NCI-H345 treated with DMSO at 0.1 percent for 48 hours (cell line): ENCODE results near the gene CALHM5.

Source experiments
- DNase-seq: peaks from one replicate; lab custom pipeline; 2025; ENCODE audit not compliant: unreplicated experiment; lab: John Stamatoyannopoulos, UW

CALHM5 gene

DNA sequence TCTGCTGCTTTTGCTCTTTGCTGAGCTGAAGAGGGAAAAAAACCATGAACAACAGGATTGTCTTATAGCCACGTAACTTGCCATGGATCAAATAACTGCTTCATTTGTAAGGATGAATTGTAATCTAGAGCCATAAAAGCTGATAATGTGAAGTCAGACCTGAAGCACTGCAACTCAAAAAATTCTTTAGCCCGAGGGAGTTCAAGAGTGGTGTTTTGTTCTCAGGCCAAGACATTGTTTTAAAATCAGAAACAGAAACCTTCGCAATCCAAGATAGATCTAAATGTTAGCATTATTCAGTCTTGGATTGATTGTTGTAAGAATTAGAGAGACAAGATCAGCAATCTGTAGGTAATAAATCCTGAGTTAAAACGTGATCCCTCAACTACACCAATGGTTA is 34.2 kb downstream of the CALHM5 start, which contains the start of gene TRAPPC3L:
Gene TRAPPC3L (minus strand): TSS at position 34 of the 400 bp plus-strand sequence. CDS start 170 bp downstream, outside the sequence.
- no peak for DNase-seq

DNA sequence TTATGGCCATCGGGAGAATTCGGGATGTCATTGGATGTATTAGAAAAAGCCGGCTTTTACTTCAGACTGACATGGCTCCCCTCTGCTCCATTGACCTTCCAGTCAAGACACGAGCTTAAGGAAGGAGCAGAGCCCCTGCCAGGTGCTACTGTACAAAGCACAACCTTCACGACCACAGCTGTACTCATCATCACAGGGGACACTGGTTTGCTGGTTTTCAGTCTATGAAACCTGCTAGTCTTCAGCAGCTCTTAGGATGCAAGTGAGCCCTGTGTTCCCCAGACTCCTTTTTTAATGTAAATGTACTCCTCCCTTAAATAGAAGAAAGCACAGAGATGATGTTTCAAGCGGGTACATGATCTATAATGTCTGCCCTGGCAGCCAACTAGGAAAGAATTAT is 35.9 kb downstream of the CALHM5 start:
- no peak for DNase-seq

DNA sequence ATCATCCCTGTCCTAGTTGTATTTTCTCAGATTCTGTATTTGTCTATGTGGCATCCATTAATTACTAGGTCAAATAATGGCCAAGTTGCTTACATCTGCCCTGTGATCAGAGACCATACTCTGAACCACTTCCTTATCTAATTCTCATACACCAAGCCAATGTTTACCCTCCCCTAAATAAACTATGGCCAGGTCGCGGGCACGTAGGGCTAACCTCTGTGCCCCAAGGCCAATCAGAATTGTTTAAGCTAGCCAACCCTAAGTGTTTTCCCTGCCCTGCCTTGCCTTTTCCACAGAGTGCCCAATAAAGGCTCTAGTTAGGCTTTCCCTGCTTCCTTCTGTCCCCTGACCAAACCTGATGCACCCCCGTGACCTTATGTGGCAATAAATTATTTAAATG is 39.4 kb downstream of the CALHM5 start:
- no peak for DNase-seq

DNA sequence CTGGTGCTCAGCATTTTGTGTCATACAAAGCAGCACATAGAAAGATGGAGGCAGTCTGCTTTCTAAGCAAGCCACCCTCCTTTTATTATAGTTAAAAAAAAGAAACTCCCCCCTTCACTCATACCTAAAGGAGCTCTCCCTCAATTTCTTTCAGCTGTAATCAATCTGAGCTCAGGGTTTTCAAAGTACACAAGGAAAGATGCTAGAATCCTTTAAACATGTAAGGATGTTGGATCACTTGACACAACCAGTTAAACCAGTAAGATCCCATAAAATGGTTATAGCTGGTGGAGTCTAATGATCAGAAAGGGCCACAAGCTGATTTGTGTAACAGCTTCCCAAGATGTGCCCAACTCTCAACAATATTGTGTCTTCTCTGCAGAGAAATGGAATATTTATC is 42.0 kb downstream of the CALHM5 start, which contains the start of gene CALHM4:
Gene CALHM4 (plus strand): TSS at position 301 of the 400 bp plus-strand sequence. CDS start 43 bp downstream, at position 344.
- no peak for DNase-seq

DNA sequence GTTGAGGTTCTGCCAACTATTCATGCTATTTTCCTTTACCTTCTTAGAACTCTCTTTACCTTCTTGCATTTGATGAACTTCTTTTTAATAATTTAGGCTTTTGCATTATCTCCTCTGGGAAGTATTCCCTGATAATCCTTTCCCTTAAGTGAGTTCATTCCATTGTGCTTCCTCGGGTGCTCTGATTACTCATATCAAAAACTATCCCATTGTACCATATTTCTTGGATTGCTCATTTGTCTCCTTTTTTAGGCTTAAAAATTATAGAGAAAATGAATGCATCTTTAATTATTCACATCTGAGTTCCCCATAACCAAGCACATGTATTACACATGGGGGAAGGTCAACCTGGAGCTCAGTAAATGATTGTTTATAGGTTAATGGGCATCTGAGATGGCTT is 44.6 kb downstream of the CALHM5 start:
- no peak for DNase-seq

DNA sequence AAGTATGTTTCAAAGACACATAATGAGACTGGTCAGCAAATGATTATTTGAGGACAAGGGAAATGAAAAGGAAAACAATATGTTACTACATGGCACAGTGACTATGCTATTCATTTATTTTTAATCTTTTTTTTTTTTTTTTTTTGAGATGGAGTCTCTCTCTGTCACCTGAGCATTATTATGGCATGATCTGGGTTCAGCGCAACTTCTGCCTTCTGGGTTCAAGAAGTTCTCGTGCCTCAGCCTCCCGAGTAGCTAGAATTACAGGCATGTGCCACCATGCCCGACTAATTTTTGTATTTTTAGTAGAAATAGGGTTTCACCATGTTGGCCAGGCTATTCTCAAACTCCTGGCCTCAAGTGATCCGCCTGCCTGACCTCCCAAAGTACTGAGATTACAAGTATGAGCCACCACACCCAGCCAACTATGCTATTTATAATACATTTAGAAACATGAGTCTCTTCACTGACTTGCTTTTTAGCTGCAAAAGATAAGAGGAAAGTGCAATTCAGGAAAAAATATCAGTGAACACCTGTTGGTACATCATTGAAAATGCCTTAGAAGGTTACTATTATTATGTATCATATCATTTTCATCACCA is 45.5 kb downstream of the CALHM5 start:
- DNase-seq: no peak

DNA sequence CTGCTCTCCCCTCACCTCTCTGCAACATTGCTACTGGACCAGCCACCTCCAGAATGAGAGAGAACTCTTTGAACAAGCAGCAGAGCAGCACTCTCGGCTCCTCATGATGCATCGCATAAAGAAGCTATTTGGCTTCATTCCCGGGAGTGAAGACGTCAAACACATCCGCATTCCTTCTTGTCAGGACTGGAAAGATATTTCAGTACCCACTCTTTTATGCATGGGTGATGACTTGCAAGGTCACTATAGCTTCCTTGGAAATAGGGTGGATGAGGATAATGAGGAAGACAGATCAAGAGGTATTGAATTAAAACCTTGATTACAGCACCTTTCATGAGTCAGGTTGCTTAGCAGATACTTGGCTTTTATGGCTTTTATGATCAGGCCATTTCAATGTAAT is 46.5 kb downstream of the CALHM5 start:
- no peak for DNase-seq

DNA sequence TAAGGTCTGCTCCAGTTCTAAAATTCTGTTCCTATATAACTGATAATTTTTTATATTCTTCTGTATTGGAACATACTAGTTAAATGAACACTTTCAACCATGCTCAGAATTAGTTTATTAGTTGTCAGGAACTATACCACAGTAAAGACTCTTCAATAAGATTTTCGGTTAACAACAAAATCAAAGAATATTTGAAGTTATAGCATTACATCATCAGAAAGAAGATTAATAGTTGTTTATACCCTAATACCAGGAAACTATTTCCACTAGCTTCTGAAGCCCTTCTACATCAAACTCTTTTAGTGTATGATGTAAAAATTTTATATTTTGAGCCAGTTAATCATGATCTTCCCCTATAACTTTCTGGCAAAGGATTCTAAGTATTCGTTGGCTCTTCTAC is 48.7 kb downstream of the CALHM5 start:
- no peak for DNase-seq

DNA sequence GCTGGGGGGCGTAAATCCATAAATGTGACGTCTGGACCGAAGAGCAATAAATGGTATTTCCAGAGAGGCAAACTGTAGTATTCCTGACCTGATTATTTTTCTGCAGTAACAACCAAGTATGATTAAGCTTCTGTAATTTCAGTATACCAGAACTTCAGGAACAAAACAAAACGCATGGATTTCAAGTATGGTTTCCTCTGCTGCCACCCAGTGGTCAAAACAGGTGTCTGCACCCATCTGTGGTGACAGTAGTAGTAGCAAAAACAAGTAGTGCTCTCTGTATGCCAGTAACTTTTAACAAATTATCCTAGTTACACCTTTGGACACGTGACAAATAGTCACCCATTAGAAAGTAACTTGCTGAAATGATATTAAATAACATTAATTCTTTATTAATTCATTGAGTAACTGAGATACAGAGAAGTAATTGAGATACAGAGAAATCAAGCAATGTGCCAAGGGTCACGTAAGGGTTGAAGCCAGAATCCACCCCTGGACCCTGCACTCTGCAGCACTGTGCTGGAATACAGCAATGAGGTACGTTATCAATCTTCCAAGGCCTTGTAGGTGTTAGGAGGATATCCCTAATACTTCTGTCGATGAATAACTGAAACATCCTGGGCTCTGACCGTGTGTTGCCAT is 50.1 kb downstream of the CALHM5 start:
- DNase-seq: peak; percentile 21

DNA sequence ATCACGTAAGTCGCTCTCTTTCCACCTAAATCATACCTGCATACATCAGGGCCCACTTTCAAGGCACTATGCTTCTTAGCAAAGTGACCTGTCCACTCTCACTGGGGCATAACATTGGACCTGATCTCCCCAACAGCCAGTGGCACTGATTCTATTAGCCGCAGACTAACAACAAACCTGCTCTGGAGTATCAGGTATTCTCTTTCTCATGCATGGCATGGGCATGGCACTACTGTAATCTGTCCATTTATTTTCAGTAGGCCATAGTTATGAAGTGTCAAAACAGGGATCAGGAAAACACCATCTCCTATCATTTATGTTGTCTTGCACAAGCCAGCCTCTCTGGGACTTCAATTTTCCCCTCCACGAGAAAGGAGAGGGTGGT is 50.6 kb downstream of the CALHM5 start:
- DNase-seq: no peak

DNA sequence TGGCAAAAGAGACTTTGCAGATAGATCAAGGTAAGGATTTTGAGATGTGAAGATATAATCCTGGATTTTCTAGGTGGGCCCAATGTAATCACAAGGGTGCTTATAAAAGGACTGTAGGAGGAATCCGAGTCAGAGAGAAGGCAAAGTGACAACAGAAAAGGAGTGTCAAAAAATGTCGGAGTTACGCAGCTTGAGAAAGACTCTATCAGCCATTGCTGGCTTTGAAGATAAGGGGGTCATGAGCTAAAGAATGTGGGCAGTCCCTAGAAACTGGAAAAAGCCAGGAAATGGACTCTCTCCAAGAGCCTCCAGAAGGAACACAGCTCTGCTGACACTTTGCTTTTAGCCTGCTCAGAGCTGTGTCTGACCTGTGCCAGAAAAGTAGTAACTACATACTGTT is 51.2 kb downstream of the CALHM5 start:
- DNase-seq: no peak

DNA sequence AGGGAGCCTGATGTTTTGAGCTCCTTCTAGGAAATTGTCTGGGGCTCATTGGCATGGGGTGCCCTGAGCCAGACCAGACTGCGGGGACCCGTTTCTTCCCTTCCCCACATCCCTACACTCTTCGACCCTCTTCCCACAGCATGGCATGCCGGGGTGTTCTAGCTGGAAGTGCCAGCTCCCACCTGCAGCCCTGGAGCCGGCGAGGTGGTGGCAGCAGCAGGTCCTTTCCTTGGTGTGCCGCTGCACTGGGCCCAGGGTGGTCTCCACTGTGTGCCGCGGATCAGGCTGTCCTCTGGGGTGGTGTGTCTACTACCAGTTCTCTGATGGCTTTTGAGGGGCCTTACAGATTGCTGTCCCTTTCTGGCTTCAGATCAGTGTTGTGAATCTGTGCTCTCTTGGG is 52.4 kb downstream of the CALHM5 start:
- DNase-seq: no peak

DNA sequence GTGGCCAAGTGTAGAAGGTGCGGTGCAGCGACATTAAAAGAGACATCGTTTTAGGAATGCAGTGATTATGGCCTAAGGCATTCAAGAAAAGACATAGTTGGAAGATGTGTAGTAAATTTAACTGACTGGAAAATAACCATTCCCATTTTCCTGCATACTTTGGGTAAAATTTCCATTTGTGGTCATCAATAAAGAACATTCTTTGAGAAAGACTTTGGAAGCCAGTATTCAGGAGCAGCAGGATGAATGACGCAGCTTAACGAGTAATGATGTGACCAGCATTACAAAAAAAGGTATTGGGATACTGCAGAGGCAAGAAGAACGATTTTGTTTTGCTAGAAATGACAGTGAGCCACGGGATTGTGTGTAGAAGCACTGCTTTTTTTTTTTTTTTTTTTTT is 52.9 kb downstream of the CALHM5 start:
- no peak for DNase-seq

DNA sequence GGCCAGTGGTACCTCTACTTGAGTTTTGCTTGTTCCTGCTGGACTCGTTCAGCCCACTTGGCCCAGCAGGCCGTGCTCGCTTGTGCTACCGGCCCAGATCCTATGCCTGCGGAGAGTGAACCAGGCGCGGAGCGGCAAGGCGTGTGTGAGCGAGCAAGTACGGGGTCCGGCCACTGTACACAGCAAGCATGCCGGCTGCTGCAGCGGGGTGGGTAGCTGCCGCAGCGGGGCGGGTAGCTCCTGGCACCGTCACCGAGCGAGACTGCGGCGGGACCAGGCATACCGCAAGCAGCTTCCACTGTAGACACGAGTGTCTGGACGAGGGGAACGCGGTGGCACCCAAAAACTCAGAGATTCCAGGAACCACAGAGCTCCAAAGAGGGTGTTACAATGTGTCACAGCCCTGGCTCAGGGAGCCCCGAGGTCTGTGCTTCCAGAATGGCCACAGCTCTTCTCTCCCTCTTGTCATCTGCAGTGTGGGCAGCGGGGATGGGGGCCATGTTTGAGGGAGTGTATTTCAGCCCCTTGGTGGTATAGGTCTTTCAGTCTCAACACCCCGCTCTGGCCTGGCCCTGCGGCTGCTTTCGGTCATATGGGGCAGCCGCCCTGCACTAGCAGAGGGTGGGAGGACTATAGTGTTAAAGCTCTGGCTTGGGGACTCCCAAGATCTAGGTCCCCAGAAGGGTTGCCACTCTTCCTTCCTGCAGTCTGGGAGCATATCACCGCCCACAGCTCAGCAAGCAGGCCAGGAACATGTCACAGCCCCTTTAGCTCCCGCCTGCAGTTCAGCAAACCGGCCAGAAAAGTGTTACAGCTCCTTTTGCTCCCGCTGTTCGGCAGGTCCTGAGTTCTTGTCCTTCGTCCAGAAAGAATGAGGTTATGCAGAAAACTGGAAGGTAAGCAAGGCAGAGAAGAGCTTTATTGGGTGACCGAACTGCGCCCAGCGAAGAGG is 53.8 kb downstream of the CALHM5 start:
- DNase-seq: no peak

DNA sequence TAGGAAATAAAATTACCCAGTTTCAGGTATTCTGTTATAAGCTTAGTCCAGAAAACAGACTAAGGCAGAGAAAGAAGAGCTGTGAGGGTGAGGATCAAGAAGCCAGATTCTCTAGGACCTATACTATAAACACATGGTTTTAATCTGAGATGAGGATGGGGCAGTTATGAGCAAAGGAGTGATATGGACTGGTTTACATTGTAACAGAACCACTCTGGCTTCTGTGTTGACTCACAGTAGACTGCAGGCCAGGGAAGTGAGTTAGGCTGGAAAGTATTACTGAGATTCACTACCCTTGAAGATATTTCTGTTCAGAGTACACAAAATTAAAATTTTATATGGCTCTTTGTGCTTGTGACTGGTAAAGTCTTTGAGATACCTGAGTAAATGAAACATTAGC is 56.7 kb downstream of the CALHM5 start:
- DNase-seq: no peak

DNA sequence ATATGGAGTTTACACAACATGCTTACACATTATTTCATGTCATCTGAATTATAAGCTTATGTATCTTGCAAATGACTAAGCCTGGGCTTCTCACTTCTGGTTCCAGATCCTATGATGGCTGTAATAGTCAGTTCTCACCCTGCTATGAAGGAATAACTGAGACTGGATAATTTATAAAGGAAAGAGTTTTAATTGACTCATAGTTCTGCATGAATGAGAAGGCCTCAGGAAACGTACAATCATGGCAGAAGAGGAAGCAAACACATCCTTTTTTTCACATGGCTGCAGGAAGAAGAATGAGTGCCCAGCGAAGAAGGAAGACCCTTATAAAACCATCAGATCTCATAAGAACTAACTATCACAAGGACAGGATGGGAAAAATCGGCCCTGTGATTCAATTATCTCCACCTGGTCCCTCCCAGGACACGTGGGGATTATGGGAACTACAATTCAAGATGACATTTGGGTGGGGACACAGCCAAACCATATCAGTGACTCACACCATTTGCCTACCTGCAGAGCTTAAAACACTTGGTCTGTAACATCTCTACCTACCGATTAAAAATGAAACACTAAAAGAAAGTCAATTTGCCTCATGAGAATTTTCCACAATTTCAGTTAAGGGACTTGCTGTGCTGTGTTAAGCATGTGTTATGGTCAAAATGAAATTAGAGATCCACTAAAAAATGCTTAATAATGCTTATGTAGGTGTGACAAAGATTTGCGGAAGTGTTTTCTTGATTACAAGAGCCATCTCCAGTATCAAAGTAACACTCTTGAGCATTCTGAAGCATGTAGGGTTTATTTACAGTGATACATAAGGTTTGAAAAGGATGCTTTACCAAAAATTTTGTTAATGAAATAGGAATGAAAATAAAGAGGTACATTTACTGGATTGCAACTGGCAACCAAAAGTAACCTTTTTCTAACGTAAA is 57.6 kb downstream of the CALHM5 start:
- no peak for DNase-seq

DNA sequence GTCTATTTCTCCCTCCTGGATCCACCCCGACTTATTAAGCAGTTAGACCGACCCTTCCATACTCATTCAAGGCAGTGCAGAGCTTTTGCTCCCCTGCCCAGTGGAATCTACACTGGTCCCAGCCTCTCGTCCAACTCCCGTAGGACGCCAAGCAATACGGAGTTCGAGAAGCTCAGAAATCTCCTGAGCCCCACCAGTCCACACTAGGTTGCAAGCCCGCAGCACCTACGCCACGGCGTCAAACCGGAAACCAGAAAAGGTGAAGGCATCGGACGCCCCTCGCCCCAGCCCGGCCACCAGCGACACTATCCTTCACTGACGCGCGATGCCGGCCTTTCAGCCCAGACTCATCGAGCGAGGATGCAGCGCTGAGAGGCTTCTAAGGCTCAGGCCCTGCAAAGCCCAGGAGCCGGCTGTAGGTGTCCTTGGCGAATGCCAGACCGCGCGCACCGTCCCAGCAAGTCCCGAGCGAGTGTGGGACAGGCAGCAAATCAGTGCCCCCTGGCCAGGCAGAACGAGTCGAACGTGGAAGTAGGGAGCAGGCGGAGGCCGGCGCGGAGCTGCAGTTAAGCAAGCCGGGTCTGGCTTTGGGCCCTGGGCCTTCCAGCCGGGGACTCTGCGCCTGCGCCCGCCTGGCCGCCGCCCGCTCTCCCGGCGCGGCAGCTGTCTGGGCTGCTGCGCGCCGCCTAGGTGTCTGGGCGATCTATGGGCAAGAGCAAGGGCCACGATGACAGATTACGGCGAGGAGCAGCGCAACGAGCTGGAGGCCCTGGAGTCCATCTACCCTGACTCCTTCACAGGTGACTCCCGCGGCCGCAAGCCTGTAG is 59.6 kb downstream of the CALHM5 start, which contains the start of gene RWDD1:
Gene RWDD1 (plus strand): TSS at position 649 of the 827 bp plus-strand sequence. CDS start 79 bp downstream, at position 728.
- peak; percentile 91 for DNase-seq

DNA sequence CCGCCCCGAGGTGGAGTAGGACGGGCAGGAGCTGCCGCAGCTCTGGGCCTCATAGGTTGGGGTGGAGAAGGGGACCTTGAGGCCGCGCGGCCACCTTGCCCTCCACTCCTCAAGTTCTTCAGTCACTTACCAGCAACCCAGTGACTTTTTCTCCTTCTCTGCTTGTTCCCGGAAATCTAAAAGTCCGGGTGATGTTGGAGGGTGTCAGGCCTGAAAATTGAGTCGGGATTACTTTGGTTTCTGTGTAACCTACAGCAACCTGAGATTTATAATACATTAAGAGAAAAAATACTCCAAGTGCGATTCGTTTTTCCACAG is 60.2 kb downstream of the CALHM5 start:
- DNase-seq: no peak

DNA sequence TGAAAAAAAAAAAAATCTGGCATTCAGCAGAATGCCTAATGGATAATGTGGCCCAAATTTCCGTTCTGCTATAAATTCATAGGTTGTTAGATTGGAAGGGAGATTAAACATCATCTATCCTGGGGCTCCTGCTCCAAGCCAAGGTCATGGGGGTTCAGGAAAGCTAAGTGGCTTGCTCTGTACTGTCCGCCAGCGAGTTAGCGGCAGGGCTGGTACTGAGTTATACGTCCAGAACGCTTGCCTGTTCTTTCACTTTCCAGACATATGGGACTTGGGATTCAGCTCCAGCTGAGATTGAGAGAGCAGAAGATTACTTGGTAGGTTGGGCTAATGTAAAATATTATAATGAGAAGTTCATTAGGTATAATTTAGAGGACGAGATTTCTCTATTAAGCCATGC is 60.7 kb downstream of the CALHM5 start:
- DNase-seq: no peak
